ENCODE results near the gene MDM1.

- TF ChIP-seq CTCF (conservative IDR thresholded peaks at IDR 0.05) (no peak), EZH2 (IDR thresholded peaks at IDR 0.05; ENCODE audit: low read depth) (no peak)
These were observed 45.7 kb upstream of the MDM1 start for GRCh38 chr12:68377881-68378280.
